ENCODE measurements around the gene CCNG1.

The CCNG1 gene

DNA sequence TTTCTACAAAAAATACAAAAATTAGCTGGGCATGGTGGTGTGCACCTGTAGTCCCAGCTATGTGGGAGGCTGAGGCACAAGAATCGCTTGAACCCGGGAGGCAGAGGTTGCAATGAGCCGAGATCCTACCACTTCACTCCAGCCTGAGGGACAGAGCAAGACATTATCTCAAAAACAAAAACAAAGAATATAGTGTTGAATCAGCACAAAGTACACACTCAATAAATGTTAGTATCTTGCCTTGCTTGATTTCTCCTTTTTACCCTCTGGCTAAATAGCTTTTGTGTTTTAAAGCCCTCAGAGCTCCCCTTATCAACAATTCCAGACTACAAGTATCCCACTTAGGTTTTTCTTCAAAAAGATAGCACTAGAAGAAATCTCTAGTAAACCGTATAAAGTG lies 37.5 kb upstream of the CCNG1 start:
- Histone ChIP-seq H3K27me3 (ENCODE audit: insufficient read depth, poor library complexity, severe bottlenecking) (no peaks in the 10 kb centered on the region), H3K27ac (replicated peaks) (no peak overlapping the region), H3K4me3 (replicated peaks; ENCODE audit: insufficient read depth, low read length) (no peak overlapping the region)
- TF ChIP-seq REST (IDR thresholded peaks at IDR 0.05; ENCODE audit: insufficient replicate concordance, low read depth), result no peak
- no peak for TF ChIP-seq SPI1 (IDR thresholded peaks at IDR 0.05; ENCODE audit: borderline replicate concordance, low read depth)
- no peak for TF ChIP-seq POLR2AphosphoS5 (IDR thresholded peaks at IDR 0.05; ENCODE audit: low read depth)
- TF ChIP-seq, protein P1, sequence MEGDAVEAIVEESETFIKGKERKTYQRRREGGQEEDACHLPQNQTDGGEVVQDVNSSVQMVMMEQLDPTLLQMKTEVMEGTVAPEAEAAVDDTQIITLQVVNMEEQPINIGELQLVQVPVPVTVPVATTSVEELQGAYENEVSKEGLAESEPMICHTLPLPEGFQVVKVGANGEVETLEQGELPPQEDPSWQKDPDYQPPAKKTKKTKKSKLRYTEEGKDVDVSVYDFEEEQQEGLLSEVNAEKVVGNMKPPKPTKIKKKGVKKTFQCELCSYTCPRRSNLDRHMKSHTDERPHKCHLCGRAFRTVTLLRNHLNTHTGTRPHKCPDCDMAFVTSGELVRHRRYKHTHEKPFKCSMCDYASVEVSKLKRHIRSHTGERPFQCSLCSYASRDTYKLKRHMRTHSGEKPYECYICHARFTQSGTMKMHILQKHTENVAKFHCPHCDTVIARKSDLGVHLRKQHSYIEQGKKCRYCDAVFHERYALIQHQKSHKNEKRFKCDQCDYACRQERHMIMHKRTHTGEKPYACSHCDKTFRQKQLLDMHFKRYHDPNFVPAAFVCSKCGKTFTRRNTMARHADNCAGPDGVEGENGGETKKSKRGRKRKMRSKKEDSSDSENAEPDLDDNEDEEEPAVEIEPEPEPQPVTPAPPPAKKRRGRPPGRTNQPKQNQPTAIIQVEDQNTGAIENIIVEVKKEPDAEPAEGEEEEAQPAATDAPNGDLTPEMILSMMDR (IDR thresholded peaks at IDR 0.05; ENCODE audit: insufficient read depth, low read length), result no peak
- TF ChIP-seq GABPA (IDR thresholded peaks at IDR 0.05; ENCODE audit: low read depth), result no peak
- DNase-seq (ENCODE audit: low read depth in 1 of 2, low spot score in 1 of 2), result no peak

DNA sequence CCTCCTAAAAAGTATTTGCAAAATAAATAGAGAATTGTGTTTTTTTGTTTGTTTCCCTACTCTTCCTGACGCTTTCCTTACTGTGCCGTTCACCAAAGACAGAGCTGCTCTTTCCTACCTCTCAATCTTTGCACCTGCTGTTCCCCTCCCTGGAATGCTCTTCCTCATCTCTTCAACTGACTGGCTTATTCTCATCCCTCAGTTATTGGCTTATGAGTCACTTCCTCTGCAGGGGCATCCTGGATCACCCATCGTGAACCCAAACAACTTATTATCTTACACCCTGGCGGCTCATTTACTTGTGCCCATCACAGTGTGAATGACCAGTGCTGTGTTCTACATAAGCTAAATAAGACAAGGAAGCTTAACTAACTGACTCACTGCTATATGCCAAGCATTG lies 36.1 kb upstream of the CCNG1 start:
- Histone ChIP-seq H3K27me3 (ENCODE audit: insufficient read depth, poor library complexity, severe bottlenecking) (no peaks in the 10 kb centered on the region), H3K27ac (replicated peaks) (no peak overlapping the region), H3K4me3 (replicated peaks; ENCODE audit: insufficient read depth, low read length) (no peak overlapping the region)
- TF ChIP-seq REST (IDR thresholded peaks at IDR 0.05; ENCODE audit: insufficient replicate concordance, low read depth), result no peak
- no peak for TF ChIP-seq GABPA (IDR thresholded peaks at IDR 0.05; ENCODE audit: low read depth)
- TF ChIP-seq SPI1 (IDR thresholded peaks at IDR 0.05; ENCODE audit: borderline replicate concordance, low read depth), result no peak
- TF ChIP-seq, protein P1 (IDR thresholded peaks at IDR 0.05; ENCODE audit: insufficient read depth, low read length), result no peak
- TF ChIP-seq POLR2AphosphoS5 (IDR thresholded peaks at IDR 0.05; ENCODE audit: low read depth), result no peak
- DNase-seq (ENCODE audit: low read depth in 1 of 2, low spot score in 1 of 2), result no peak

DNA sequence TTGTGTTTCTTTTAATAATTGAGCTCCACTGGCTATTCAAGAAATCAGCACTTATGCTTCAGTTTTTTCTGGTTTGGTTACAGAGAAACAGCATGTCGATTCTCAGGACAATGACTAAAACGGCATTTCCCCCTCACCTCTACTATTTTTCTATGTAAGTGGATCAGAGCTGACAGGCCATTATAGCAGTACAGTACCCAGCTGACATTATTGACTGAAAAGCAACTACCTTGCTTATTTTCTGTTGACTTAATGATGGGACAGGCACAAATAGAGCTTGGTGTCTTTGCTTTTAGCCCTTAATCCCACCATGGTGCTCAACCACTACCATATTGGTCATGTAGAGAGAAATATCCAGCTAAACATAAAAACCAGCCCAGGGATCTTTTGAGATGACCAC lies 35.4 kb upstream of the CCNG1 start:
- no peak for DNase-seq (ENCODE audit: low read depth in 1 of 2, low spot score in 1 of 2)
- TF ChIP-seq, protein P1 (IDR thresholded peaks at IDR 0.05; ENCODE audit: insufficient read depth, low read length), result no peak
- TF ChIP-seq SPI1 (IDR thresholded peaks at IDR 0.05; ENCODE audit: borderline replicate concordance, low read depth), result no peak
- TF ChIP-seq GABPA (IDR thresholded peaks at IDR 0.05; ENCODE audit: low read depth), result no peak
- TF ChIP-seq REST (IDR thresholded peaks at IDR 0.05; ENCODE audit: insufficient replicate concordance, low read depth), result no peak
- no peak for TF ChIP-seq POLR2AphosphoS5 (IDR thresholded peaks at IDR 0.05; ENCODE audit: low read depth)
- no peak overlapping the region for H3K4me3 ChIP-seq (replicated peaks; ENCODE audit: insufficient read depth, low read length)
- H3K27ac ChIP-seq (replicated peaks), result no peak overlapping the region
- H3K27me3 ChIP-seq (ENCODE audit: insufficient read depth, poor library complexity, severe bottlenecking), result no peaks in the 10 kb centered on the region

Data from HL-60 (cell line).